Ovary (tissue), 3 donors: ENCODE results near the gene BCAR3.

Experiments
- CTCF ChIP-seq, 3 donors: fragments of 450-650 bp in 2 of 3; fragments of 200-600 bp in 1 of 3; IDR thresholded peaks; one replicate each; pipeline versions ENCODE4 v1.5.1 to v1.8.0; 2016 to 2022; ENCODE audit warnings: antibody characterized with exemption in 3 of 3, mild to moderate bottlenecking in 1 of 3
- POLR2A ChIP-seq: fragments of 450-650 bp; IDR thresholded peaks from one replicate; pipeline ENCODE4 v1.6.1; 2017; ENCODE audit warnings: antibody characterized with exemption, mild to moderate bottlenecking, moderate library complexity
- donor health status: DM: no; HTN: no; CAD: no.

- TF ChIP-seq CTCF (IDR thresholded peaks at IDR 0.05) = no peak
- no peak for TF ChIP-seq POLR2A
These were observed 156.2 kb downstream of the BCAR3 start for GRCh38 chr1:93525431-93525830.
